Hypothalamus (tissue), 51 donors: ENCODE measurements around the gene NOL9.

Source experiments
- DNase-seq, 51 donors: peaks; one replicate each; lab custom pipeline; 2025; lab: John Stamatoyannopoulos, UW

Gene NOL9

DNA sequence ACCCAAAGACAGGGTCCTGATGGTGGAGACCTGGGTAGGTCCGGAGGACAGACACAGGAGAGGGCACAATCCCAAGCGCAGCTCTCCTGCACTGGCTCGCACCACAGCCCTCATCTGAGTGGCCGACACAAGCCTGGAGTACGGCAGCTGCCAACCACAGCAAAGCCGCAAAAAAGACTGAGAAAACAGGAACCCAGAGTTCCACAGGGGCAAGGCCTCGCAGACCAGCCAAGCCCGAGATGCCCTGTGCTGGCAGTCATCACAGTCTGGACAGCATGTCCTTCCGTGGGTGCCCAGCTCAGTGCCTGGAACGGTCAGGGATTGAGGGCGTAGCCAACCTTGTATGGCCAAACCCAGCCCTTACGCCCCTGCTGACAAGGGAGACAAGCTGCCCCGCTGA, 36.9 kb upstream of the NOL9 start:
- peak in 13 of 51 donors; percentile 14 to 53 (median 27) for DNase-seq

- DNase-seq, result no peak
These were observed 35.7 kb upstream of the NOL9 start for GRCh38 chr1:6590046-6590445.

DNA sequence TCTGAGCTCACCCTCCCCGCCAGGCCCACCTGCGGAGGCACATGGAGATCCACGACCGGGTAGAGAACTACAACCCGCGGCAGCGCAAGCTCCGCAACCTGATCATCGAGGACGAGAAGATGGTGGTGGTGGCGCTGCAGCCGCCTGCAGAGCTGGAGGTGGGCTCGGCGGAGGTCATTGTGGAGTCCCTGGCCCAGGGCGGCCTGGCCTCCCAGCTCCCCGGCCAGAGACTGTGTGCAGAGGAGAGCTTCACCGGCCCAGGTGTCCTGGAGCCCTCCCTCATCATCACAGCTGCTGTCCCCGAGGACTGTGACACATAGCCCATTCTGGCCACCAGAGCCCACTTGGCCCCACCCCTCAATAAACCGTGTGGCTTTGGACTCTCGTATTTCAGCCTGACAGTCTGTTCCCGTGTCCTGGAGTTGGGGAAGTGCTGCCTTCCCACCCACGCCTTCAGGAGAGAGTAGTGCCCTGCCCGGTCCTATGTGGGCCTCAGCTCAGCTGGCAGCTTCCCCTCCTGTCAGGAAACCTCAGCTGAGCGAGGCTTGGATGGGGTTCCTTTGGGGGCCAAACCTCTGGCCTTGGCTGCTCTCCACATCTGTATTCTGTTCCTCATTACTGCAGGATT, 34.7 kb upstream of the NOL9 start:
- DNase-seq, result no peak

- DNase-seq, result no peak
These were observed 34.0 kb upstream of the NOL9 start for GRCh38 chr1:6588128-6588892.

GRCh38 chr1:6587261-6588005, 33.1 kb upstream of the NOL9 start:
- DNase-seq, result peak in 44 of 51 donors; percentile 12 to 86 (median 65)

DNA sequence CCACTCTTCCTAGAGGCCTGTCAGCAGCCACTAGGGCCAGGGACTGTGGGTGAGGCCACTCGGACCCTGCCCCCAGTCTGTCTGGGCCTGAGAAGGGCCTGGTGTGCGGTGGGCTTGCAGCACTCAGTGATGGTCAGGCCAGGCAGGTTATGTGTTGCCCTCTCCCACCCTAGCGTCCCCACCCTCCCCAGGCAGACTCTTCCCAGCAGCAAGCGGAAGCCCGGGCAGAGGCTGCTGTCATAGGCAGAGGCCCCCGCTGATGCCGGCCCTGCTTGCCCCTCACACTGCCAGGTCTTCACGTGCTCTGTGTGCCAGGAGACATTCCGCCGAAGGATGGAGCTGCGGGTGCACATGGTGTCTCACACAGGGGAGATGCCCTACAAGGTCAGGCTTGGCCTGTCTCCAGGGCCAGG, 32.1 kb upstream of the NOL9 start:
- no peak for DNase-seq

DNA sequence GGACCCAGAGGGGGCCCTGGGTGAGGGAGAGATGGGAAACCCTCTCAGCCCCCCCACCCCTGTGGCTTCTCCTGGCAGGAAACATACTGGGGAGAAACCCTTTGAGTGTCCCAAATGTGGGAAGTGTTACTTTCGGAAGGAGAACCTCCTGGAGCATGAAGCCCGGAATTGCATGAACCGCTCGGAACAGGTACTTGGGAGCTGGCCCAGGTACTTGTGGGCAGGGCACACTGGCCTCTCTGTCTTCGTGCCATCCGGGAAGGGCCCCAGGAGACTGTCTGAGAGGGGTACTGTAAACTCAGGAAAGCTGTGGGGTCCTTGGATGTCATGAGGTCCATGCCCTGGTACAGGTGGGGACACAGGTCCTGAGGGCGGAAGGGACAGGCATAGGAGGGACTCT, 31.5 kb upstream of the NOL9 start:
- DNase-seq, result no peak

DNA sequence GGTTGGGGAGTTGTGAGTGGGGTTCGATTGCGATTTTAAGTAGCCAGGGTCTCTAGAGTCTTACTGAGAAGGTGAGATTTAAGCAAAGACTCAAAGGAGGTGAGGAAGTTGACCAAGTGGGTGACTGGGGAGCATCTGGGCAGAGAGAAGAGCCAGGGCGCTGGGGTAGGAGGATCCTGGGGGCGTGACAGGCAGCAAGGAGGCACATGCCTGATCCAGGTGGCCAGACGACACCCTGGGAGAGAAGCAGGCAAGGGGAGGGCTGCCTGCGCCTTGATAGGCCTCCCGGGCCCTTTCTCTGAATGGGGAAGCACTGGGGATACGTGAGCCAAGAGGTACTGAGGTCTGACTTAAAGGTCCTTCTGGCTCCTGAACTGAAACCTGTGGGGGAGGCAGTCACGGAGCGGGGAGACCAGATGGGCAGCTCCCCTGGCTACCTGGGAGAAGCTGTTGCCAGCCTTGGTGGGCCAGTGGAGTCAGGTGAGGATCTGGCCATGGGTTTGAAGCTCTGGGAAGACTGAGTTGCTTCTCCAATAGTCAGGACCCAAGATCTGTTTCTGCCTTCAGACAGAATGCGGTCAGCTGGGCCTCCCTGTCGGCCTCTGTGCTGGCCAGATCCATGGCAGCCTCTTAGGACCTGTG, 30.9 kb upstream of the NOL9 start:
- DNase-seq, result no peak

- no peak for DNase-seq
These were observed 30.1 kb upstream of the NOL9 start for GRCh38 chr1:6584126-6585080.

DNA sequence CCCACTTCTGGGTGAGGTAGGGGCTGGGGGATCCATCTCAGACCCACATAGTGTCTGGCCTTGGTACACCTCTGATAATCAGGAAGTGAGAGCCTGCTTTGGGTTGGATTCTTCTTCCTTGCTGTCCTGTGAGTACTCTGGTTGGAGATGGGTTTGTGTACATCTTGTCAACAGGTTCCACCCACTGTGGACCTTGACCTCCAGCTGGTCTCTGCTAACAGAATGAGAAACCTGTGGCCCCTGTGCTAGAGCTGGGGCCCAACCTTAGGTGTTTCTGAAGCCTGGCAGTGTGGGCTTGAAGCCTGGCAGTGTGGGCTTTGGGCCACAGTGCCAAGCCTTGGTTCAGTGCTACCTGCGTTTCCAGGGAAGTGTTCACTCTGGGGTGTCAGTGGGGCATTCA, 28.1 kb upstream of the NOL9 start:
- DNase-seq, result no peak

GRCh38 chr1:6581561-6582305, 27.4 kb upstream of the NOL9 start:
- peak in 2 of 51 donors; percentile 19 to 31 for DNase-seq

- DNase-seq, result no peak
These were observed 26.5 kb upstream of the NOL9 start for GRCh38 chr1:6580593-6581409.

GRCh38 chr1:6580119-6580592, 25.8 kb upstream of the NOL9 start:
- DNase-seq, result no peak

GRCh38 chr1:6579374-6580118, 25.2 kb upstream of the NOL9 start, which contains the start of gene ZBTB48:
TSS of gene ZBTB48 (plus strand) at chr1:6579994. CDS start at chr1:6580610, 616 bp downstream.
- DNase-seq, result peak; percentile 57 to 100 (median 98)

DNA sequence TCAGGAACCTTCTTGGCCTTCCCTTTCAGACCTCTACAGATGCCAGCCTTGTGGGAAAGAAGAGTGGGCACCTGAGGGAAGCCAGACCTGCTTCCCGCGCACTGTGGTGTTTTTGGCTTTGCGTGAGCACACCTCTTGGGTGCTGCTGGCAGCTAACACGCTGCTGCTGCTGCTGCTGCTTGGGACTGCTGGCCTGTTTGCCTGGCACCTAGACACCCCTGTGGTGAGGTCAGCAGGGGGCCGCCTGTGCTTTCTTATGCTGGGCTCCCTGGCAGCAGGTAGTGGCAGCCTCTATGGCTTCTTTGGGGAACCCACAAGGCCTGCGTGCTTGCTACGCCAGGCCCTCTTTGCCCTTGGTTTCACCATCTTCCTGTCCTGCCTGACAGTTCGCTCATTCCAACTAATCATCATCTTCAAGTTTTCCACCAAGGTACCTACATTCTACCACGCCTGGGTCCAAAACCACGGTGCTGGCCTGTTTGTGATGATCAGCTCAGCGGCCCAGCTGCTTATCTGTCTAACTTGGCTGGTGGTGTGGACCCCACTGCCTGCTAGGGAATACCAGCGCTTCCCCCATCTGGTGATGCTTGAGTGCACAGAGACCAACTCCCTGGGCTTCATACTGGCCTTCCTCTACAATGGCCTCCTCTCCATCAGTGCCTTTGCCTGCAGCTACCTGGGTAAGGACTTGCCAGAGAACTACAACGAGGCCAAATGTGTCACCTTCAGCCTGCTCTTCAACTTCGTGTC, 24.5 kb upstream of the NOL9 start:
- DNase-seq, result peak in 1 of 51 donors; percentile 53

DNA sequence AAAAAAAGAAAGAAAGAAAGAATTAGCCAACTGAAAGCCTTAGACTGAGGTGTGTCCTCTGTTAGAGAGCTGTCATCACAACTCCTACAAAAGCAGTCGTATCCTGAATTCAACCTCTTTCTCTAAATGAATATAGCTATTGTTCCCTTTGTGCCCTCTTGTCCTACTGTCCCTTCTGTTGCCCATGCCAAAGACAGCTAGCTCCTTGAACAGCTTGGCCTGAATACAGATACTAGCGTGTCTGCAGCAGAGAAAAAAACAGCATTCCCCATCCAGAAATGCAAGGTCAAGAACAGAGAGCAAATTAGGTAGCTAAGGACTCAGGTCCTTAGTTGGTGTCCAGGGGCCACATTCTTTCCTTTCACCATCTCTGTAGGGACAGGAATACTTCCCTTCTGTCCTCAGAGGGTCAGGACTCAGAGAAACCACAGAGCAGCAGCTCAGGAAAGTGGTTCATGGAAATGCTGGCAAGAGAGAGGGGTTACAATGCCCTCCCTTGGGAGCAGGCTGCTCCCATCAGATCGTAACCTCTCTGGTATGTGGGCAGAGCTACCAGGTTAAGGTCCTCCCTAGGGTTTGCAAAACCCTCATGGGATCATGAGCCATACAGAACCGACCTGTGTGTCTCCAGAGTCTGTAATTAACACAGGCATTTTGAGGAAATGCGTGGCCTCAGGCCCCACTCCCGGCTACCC, 23.7 kb upstream of the NOL9 start:
- DNase-seq, result peak in 4 of 51 donors; percentile 11 to 44 (median 24)
